Dendritic cell treated with granulocyte-macrophage colony-stimulating factor and Interleukin-4, amounts not matched to agents 40 ng/mL and 50 ng/mL, for 4 days (primary cell): ENCODE measurements around the gene SMPD3.

ENCODE experiments used
- H3K27ac Mint-ChIP-seq: one replicate; pipeline ENCODE4 v1.8.0; 2022; ENCODE audit warnings: mild to moderate bottlenecking, mixed read lengths
- H3K27me3 Mint-ChIP-seq: one replicate; pipeline ENCODE4 v1.8.0; 2022; ENCODE audit warnings: mild to moderate bottlenecking, mixed read lengths
- H3K36me3 Mint-ChIP-seq: one replicate; pipeline ENCODE4 v1.8.0; 2022; ENCODE audit warnings: low read depth, mixed read lengths
- H3K4me1 Mint-ChIP-seq: one replicate; pipeline ENCODE4 v1.8.0; 2022; ENCODE audit warnings: low read depth, mixed read lengths
- H3K4me3 Mint-ChIP-seq: one replicate; pipeline ENCODE4 v1.8.0; 2022; ENCODE audit warnings: mild to moderate bottlenecking, moderate library complexity, mixed read lengths
- H3K9me3 Mint-ChIP-seq: one replicate; pipeline ENCODE4 v1.8.0; 2022; ENCODE audit warnings: mixed read lengths
- intact Hi-C: fragments of 100-400 bp; cut with micrococcal nuclease; formaldehyde crosslinking; loops from one replicate; pipeline ENCODE4 v1.15.0; 2022

SMPD3 gene

GRCh38 chr16:68416057-68417046, 32.0 kb downstream of the SMPD3 start:
- H3K27ac Mint-ChIP-seq = no peak overlapping the region
- no peaks in the 10 kb centered on the region for H3K36me3 Mint-ChIP-seq
- H3K9me3 Mint-ChIP-seq = no peaks in the 10 kb centered on the region
- H3K4me1 Mint-ChIP-seq = peaks cover 17% of the 10 kb centered on the region
- H3K27me3 Mint-ChIP-seq = peaks cover 2% of the 10 kb centered on the region
- H3K4me3 Mint-ChIP-seq = no peak overlapping the region
- intact Hi-C loops = no loop called here

GRCh38 chr16:68414581-68414980, 33.7 kb downstream of the SMPD3 start:
- Mint-ChIP-seq H3K4me3 (no peak overlapping the region), H3K27ac (no peak overlapping the region), H3K4me1 (peaks cover 17% of the 10 kb centered on the region)

GRCh38 chr16:68412061-68412460, 36.2 kb downstream of the SMPD3 start:
- intact Hi-C loops = no loop called here
- no peaks in the 10 kb centered on the region for H3K9me3 Mint-ChIP-seq
- peaks cover 6% of the 10 kb centered on the region for H3K4me1 Mint-ChIP-seq
- H3K4me3 Mint-ChIP-seq = no peak overlapping the region
- H3K27ac Mint-ChIP-seq = no peak overlapping the region
- H3K36me3 Mint-ChIP-seq = no peaks in the 10 kb centered on the region
- peaks cover 2% of the 10 kb centered on the region for H3K27me3 Mint-ChIP-seq

More at GRCh38 chr16:68414581-68414980, 33.7 kb downstream of the SMPD3 start:
- H3K9me3 Mint-ChIP-seq = no peaks in the 10 kb centered on the region
- no peaks in the 10 kb centered on the region for H3K36me3 Mint-ChIP-seq
- H3K27me3 Mint-ChIP-seq = peaks cover 2% of the 10 kb centered on the region
- intact Hi-C loops = no loop called here

- no peak overlapping the region for H3K27ac Mint-ChIP-seq
- H3K4me1 Mint-ChIP-seq = peaks cover 1% of the 10 kb centered on the region
- H3K36me3 Mint-ChIP-seq = no peaks in the 10 kb centered on the region
- H3K9me3 Mint-ChIP-seq = no peaks in the 10 kb centered on the region
- H3K27me3 Mint-ChIP-seq = peaks cover 4% of the 10 kb centered on the region
- intact Hi-C loops = no loop called here
- no peak overlapping the region for H3K4me3 Mint-ChIP-seq
Observed at GRCh38 chr16:68411086-68411485, 37.2 kb downstream of the SMPD3 start.

GRCh38 chr16:68408967-68409366, 39.3 kb downstream of the SMPD3 start:
- Mint-ChIP-seq H3K36me3 (no peaks in the 10 kb centered on the region), H3K4me3 (no peak overlapping the region), H3K4me1 (no peaks in the 10 kb centered on the region), H3K27me3 (peaks cover 4% of the 10 kb centered on the region), H3K9me3 (no peaks in the 10 kb centered on the region), H3K27ac (no peak overlapping the region)
- intact Hi-C loops = no loop called here

GRCh38 chr16:68408428-68408827, 39.9 kb downstream of the SMPD3 start:
- Mint-ChIP-seq H3K27ac (no peak overlapping the region), H3K4me3 (no peak overlapping the region), H3K4me1 (no peaks in the 10 kb centered on the region), H3K9me3 (no peaks in the 10 kb centered on the region), H3K36me3 (no peaks in the 10 kb centered on the region), H3K27me3 (peaks cover 4% of the 10 kb centered on the region)
- intact Hi-C loops = no loop called here

GRCh38 chr16:68406458-68407152, 41.7 kb downstream of the SMPD3 start:
- no peaks in the 10 kb centered on the region for H3K4me1 Mint-ChIP-seq
- H3K9me3 Mint-ChIP-seq = no peaks in the 10 kb centered on the region
- intact Hi-C loops = no loop called here
- H3K27me3 Mint-ChIP-seq = peaks cover 4% of the 10 kb centered on the region
- no peak overlapping the region for H3K4me3 Mint-ChIP-seq
- H3K27ac Mint-ChIP-seq = no peak overlapping the region
- no peaks in the 10 kb centered on the region for H3K36me3 Mint-ChIP-seq

GRCh38 chr16:68404736-68405345, 43.5 kb downstream of the SMPD3 start:
- intact Hi-C loops = no loop called here
- no peak overlapping the region for H3K4me3 Mint-ChIP-seq
- no peaks in the 10 kb centered on the region for H3K9me3 Mint-ChIP-seq
- H3K36me3 Mint-ChIP-seq = no peaks in the 10 kb centered on the region
- peaks cover 4% of the 10 kb centered on the region for H3K27me3 Mint-ChIP-seq
- H3K4me1 Mint-ChIP-seq = no peaks in the 10 kb centered on the region
- H3K27ac Mint-ChIP-seq = no peak overlapping the region

GRCh38 chr16:68403704-68404103, 44.6 kb downstream of the SMPD3 start:
- intact Hi-C loops = no loop called here
- no peak overlapping the region for H3K27ac Mint-ChIP-seq

GRCh38 chr16:68403177-68403576, 45.1 kb downstream of the SMPD3 start:
- H3K36me3 Mint-ChIP-seq = no peaks in the 10 kb centered on the region
- no peak overlapping the region for H3K4me3 Mint-ChIP-seq
- intact Hi-C loops = no loop called here
- no peak overlapping the region for H3K27ac Mint-ChIP-seq
- H3K27me3 Mint-ChIP-seq = peaks cover 4% of the 10 kb centered on the region
- H3K9me3 Mint-ChIP-seq = no peaks in the 10 kb centered on the region
- no peaks in the 10 kb centered on the region for H3K4me1 Mint-ChIP-seq

More at GRCh38 chr16:68403704-68404103, 44.6 kb downstream of the SMPD3 start:
- Mint-ChIP-seq H3K4me1 (no peaks in the 10 kb centered on the region), H3K4me3 (no peak overlapping the region), H3K36me3 (no peaks in the 10 kb centered on the region), H3K27me3 (peaks cover 4% of the 10 kb centered on the region), H3K9me3 (no peaks in the 10 kb centered on the region)

- Mint-ChIP-seq H3K27me3 (peaks cover 4% of the 10 kb centered on the region), H3K4me3 (no peak overlapping the region), H3K4me1 (no peaks in the 10 kb centered on the region), H3K27ac (no peak overlapping the region), H3K9me3 (no peaks in the 10 kb centered on the region), H3K36me3 (no peaks in the 10 kb centered on the region)
- intact Hi-C loops = no loop called here
Observed at GRCh38 chr16:68402748-68403040, 45.6 kb downstream of the SMPD3 start.

GRCh38 chr16:68401871-68402747, 46.2 kb downstream of the SMPD3 start:
- no peaks in the 10 kb centered on the region for H3K36me3 Mint-ChIP-seq
- no peaks in the 10 kb centered on the region for H3K4me1 Mint-ChIP-seq
- no peak overlapping the region for H3K4me3 Mint-ChIP-seq
- intact Hi-C loops = no loop called here
- peaks cover 7% of the 10 kb centered on the region for H3K27me3 Mint-ChIP-seq
- no peak overlapping the region for H3K27ac Mint-ChIP-seq
- no peaks in the 10 kb centered on the region for H3K9me3 Mint-ChIP-seq

- H3K4me3 Mint-ChIP-seq = no peak overlapping the region
- no peaks in the 10 kb centered on the region for H3K36me3 Mint-ChIP-seq
- H3K27me3 Mint-ChIP-seq = peaks cover 4% of the 10 kb centered on the region
- H3K9me3 Mint-ChIP-seq = no peaks in the 10 kb centered on the region
- intact Hi-C loops = no loop called here
- H3K27ac Mint-ChIP-seq = no peak overlapping the region
- no peaks in the 10 kb centered on the region for H3K4me1 Mint-ChIP-seq
Observed at GRCh38 chr16:68400924-68401460, 47.3 kb downstream of the SMPD3 start.
